SH-SY5Y (cell line): Measurements from ENCODE around the gene AFF3.

Experiments used
- GATA2 ChIP-seq: IDR thresholded peaks from 2 replicates; pipeline ENCODE4 v1.6.1; 2011; ENCODE audit warnings: mild to moderate bottlenecking, low read depth, low read length
- GATA3 ChIP-seq: IDR thresholded peaks from 2 replicates; pipeline ENCODE4 v1.6.1; 2011; ENCODE audit warnings: low read depth, mild to moderate bottlenecking, low read length, moderate library complexity

DNA sequence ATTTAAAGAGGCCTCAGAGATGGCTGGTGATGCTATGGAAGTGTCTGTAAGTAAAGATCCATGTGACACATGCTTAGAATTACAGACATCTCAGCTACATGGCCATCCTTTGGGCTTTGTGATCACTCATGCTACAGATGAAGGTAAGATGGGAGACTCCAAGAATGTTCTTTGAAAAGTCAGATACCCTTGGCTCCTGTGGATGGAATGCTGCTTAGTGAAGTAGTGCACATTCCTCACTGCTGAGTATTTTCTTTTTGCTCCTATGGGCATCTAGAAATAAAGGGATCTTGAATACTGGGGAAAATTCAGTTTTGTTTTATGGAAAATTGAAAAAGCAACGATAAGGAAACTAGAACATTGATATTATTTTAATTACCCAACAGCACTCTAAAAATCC, 597.3 kb downstream of the AFF3 start:
- TF ChIP-seq GATA2 (no peak), GATA3 (no peak)
